H1 (cell line): ENCODE measurements around the gene EPB41L2. TPM values are rescaled to one million over a fixed set of nuclear protein-coding genes. Genes with fewer than 3 reads are reported as not detected.

Source experiments
- CTCF ChIA-PET: fragments of 300-600 bp; sonication (Branson Sonifier 250); formaldehyde crosslinking; loops from one replicate; lab custom pipeline; 2021; ENCODE audit not compliant: partially characterized antibody; lab: Charles Lee
- POLR2A ChIA-PET: fragments of 300-600 bp; sonication (Branson Sonifier 250); formaldehyde crosslinking; loops from one replicate; lab custom pipeline; 2021; ENCODE audit warnings: inconsistent platforms; ENCODE audit not compliant: partially characterized antibody; lab: Charles Lee
- DNase-seq, 2 experiments: peaks; one replicate each; pipeline versions ENCODE4 v3.0.0 to v3.0.0-alpha.2; 2010 to 2022; ENCODE audit warnings: low spot score in 2 of 2, low read depth in 1 of 2, mixed read lengths in 1 of 2
- FAIRE-seq: peaks from 2 replicates; lab custom pipeline; 2011; peaks lifted over from hg19 to GRCh38; lab: Jason Lieb, UNC
- H2AFZ ChIP-seq: 2 replicates; pipeline ENCODE4 v1.8.1; 2012; ENCODE audit warnings: low read length, inconsistent platforms
- H2AK5ac ChIP-seq: 2 replicates; pipeline ENCODE4 v1.6.1; 2013; ENCODE audit warnings: low read depth, low read length
- H2BK120ac ChIP-seq: replicated peaks from 2 replicates; pipeline ENCODE3; 2013; ENCODE audit warnings: low read depth, low read length, inconsistent platforms
- H2BK12ac ChIP-seq: 2 replicates; pipeline ENCODE4 v1.6.1; 2013; ENCODE audit warnings: low read depth, low read length
- H2BK15ac ChIP-seq: 2 replicates; pipeline ENCODE4 v1.6.1; 2013; ENCODE audit warnings: low read length
- H2BK20ac ChIP-seq: 2 replicates; pipeline ENCODE4 v1.6.1; 2013; ENCODE audit warnings: low read length
- H2BK5ac ChIP-seq: 2 replicates; pipeline ENCODE4 v1.6.1; 2013; ENCODE audit warnings: low read depth, low read length
- H3K14ac ChIP-seq: 2 replicates; pipeline ENCODE4 v1.6.1; 2013; ENCODE audit warnings: inconsistent platforms; ENCODE audit not compliant: insufficient read length
- H3K18ac ChIP-seq: 2 replicates; pipeline ENCODE4 v1.6.1; 2013; ENCODE audit warnings: low read length; ENCODE audit errors: extremely low read depth
- H3K23ac ChIP-seq: 2 replicates; pipeline ENCODE4 v1.6.1; 2013; ENCODE audit warnings: inconsistent platforms; ENCODE audit not compliant: insufficient read length
- H3K23me2 ChIP-seq: 2 replicates; pipeline ENCODE4 v1.6.1; 2013; ENCODE audit warnings: low read depth, low read length
- H3K27ac ChIP-seq: 2 replicates; pipeline ENCODE4 v1.6.1; 2011; ENCODE audit warnings: low read depth, low read length, inconsistent platforms
- H3K27me3 ChIP-seq, 4 experiments: replicated peaks in 1 of 4; 1 replicate in 1 of 4; 2 replicates in 3 of 4; pipeline versions ENCODE4 v1.6.1 to v1.8.1; 2011 to 2013; ENCODE audit warnings: low read length in 3 of 4, mild to moderate bottlenecking in 3 of 4, inconsistent platforms in 2 of 4, mixed read lengths in 2 of 4, moderate library complexity in 1 of 4; ENCODE audit not compliant: control insufficient read depth in 3 of 4, insufficient read depth in 3 of 4; ENCODE audit errors: extremely low read depth in 1 of 4
- H3K36me3 ChIP-seq, 4 experiments: 2 replicates each; pipeline versions ENCODE4 v1.6.1 to v1.8.1; 2011 to 2013; ENCODE audit warnings: mild to moderate bottlenecking in 4 of 4, low read length in 3 of 4, moderate library complexity in 2 of 4, control low read depth in 1 of 4, inconsistent platforms in 1 of 4; ENCODE audit not compliant: insufficient read depth in 4 of 4, control insufficient read depth in 2 of 4
- H3K4ac ChIP-seq: replicated peaks from 2 replicates; pipeline ENCODE3; 2013; ENCODE audit warnings: low read length, low read depth, mixed read lengths, inconsistent platforms; ENCODE audit not compliant: insufficient read length
- H3K4me1 ChIP-seq, 4 experiments: replicated peaks in 1 of 4; 1 replicate in 1 of 4; 2 replicates in 3 of 4; pipeline versions ENCODE4 v1.6.1 to v1.8.1; 2011 to 2013; ENCODE audit warnings: low read length in 3 of 4, inconsistent platforms in 2 of 4, mixed read lengths in 1 of 4; ENCODE audit not compliant: insufficient read depth in 4 of 4, control insufficient read depth in 3 of 4
- H3K4me2 ChIP-seq, 2 experiments: 2 replicates each; pipeline versions ENCODE4 v1.6.1 to v1.8.1; 2011 to 2013; ENCODE audit warnings: low read depth in 2 of 2, low read length in 2 of 2, control low read depth in 1 of 2, inconsistent platforms in 1 of 2, mild to moderate bottlenecking in 1 of 2; ENCODE audit not compliant: insufficient read depth in 1 of 2
- H3K4me3 ChIP-seq, 4 experiments: fragments of 200-600, 300-600 bp in 1 of 4; sonication (generic), shearing (Covaris generic), sonication (Bioruptor Twin) in 1 of 4; 2 replicates each; pipeline versions ENCODE4 v1.5.1 to v1.8.1; 2011 to 2016; ENCODE audit warnings: low read length in 4 of 4, low read depth in 3 of 4, control low read depth in 2 of 4, inconsistent platforms in 2 of 4, mild to moderate bottlenecking in 2 of 4, mixed read lengths in 1 of 4, moderate library complexity in 1 of 4; ENCODE audit not compliant: insufficient read depth in 2 of 4; ENCODE audit errors: extremely low read depth in 1 of 4
- H3K56ac ChIP-seq: replicated peaks from 2 replicates; pipeline ENCODE3; 2013; ENCODE audit warnings: low read depth, mild to moderate bottlenecking, mixed read lengths, low read length, inconsistent platforms; ENCODE audit not compliant: insufficient read length
- H3K79me1 ChIP-seq: 2 replicates; pipeline ENCODE4 v1.6.1; 2013; ENCODE audit warnings: low read depth, low read length, control low read depth
- H3K79me2 ChIP-seq, 2 experiments: 2 replicates each; pipeline versions ENCODE4 v1.6.1 to v1.8.1; 2012 to 2013; ENCODE audit warnings: low read length in 2 of 2, mild to moderate bottlenecking in 2 of 2, inconsistent platforms in 1 of 2; ENCODE audit not compliant: insufficient read depth in 2 of 2, control insufficient read depth in 1 of 2
- H3K9ac ChIP-seq, 4 experiments: replicated peaks in 1 of 4; 1 replicate in 1 of 4; 2 replicates in 3 of 4; pipeline versions ENCODE4 v1.6.1 to v1.8.1; 2011 to 2013; ENCODE audit warnings: low read depth in 3 of 4, low read length in 3 of 4, control low read depth in 2 of 4, mild to moderate bottlenecking in 2 of 4, moderate library complexity in 2 of 4, inconsistent platforms in 1 of 4; ENCODE audit errors: extremely low read depth in 1 of 4
- H3K9me3 ChIP-seq, 2 experiments: 2 replicates each; pipeline versions ENCODE4 v1.6.1 to v1.8.1; 2012 to 2013; ENCODE audit warnings: mild to moderate bottlenecking in 2 of 2, moderate library complexity in 2 of 2, control low read depth in 1 of 2, inconsistent platforms in 1 of 2, low read depth in 1 of 2, low read length in 1 of 2, mixed read lengths in 1 of 2; ENCODE audit not compliant: insufficient read depth in 2 of 2
- H4K20me1 ChIP-seq, 2 experiments: replicated peaks in 1 of 2; 2 replicates each; pipeline versions ENCODE3 to v1.8.1; 2011 to 2013; ENCODE audit warnings: inconsistent platforms in 2 of 2, low read length in 2 of 2, mild to moderate bottlenecking in 1 of 2; ENCODE audit not compliant: insufficient read depth in 2 of 2, control insufficient read depth in 1 of 2
- H4K5ac ChIP-seq: 2 replicates; pipeline ENCODE4 v1.6.1; 2013; ENCODE audit warnings: low read length, low read depth, mixed read lengths, inconsistent platforms; ENCODE audit not compliant: insufficient read length
- H4K8ac ChIP-seq: 2 replicates; pipeline ENCODE4 v1.8.0; 2013; ENCODE audit warnings: mild to moderate bottlenecking, moderate library complexity, low read length, inconsistent platforms; ENCODE audit not compliant: insufficient read depth; ENCODE audit errors: extremely low read depth
- H4K91ac ChIP-seq: replicated peaks from 2 replicates; pipeline ENCODE3; 2013; ENCODE audit warnings: low read length, mixed read lengths, inconsistent platforms; ENCODE audit not compliant: insufficient read length
- GTF2F1 ChIP-seq: IDR thresholded peaks from 2 replicates; pipeline ENCODE4 v1.6.1; 2012; ENCODE audit warnings: low read depth, low read length, improper control_type of control experiment, borderline replicate concordance
- POU5F1 ChIP-seq: IDR thresholded peaks from 2 replicates; pipeline ENCODE4 v1.6.1; 2011; ENCODE audit warnings: low read depth, mild to moderate bottlenecking, low read length, moderate library complexity
- RBBP5 ChIP-seq: IDR thresholded peaks from 2 replicates; pipeline ENCODE4 v1.7.1; 2012; ENCODE audit warnings: low read depth, mild to moderate bottlenecking, inconsistent platforms, low read length, moderate library complexity, borderline replicate concordance
- RFX5 ChIP-seq: IDR thresholded peaks from 2 replicates; pipeline ENCODE4 v1.6.1; 2011; ENCODE audit warnings: low read depth, low read length, improper control_type of control experiment, borderline replicate concordance
- SAP30 ChIP-seq: fragments of 300-600 bp; sonication (generic); IDR thresholded peaks from 2 replicates; pipeline ENCODE4 v1.7.1; 2012; ENCODE audit warnings: low read length, moderate library complexity, mild to moderate bottlenecking, inconsistent platforms; ENCODE audit not compliant: insufficient read depth, insufficient replicate concordance
- SUZ12 ChIP-seq: fragments of 200-600 bp; sonication (generic); IDR thresholded peaks from 2 replicates; pipeline ENCODE4 v1.6.1; 2012; ENCODE audit warnings: mild to moderate bottlenecking, inconsistent platforms, low read length, moderate library complexity, mixed read lengths
- TBP ChIP-seq: IDR thresholded peaks from 2 replicates; pipeline ENCODE4 v1.6.1; 2011; ENCODE audit warnings: low read depth, low read length, improper control_type of control experiment
- YY1 ChIP-seq: IDR thresholded peaks from 2 replicates; pipeline ENCODE4 v1.6.1; 2011; ENCODE audit warnings: low read depth, mild to moderate bottlenecking, low read length
- WGBS, 2 experiments: shearing (Covaris generic) in 1 of 2; methylation state at CpG; one replicate each; pipeline versions ENCODE4 v1.1.6 to v1.1.7; 2013 to 2015; ENCODE audit warnings: low lambda C conversion rate in 2 of 2, mixed read lengths in 2 of 2, inconsistent platforms in 1 of 2, low coverage in 1 of 2, missing lambda C conversion rate in 1 of 2; ENCODE audit not compliant: insufficient replicate concordance in 2 of 2, insufficient coverage in 1 of 2, insufficient read length in 1 of 2; ENCODE audit errors: extremely low coverage in 1 of 2, missing lambda C conversion rate in 1 of 2; 5-methylcytosine and 5-hydroxymethylcytosine counted together
- polyA plus RNA-seq, 7 experiments: library from polyadenylated mRNA; depleted of rRNA in 3 of 7; stranded (reverse) in 5 of 7; unstranded in 2 of 7; fragments of >200 nt in 5 of 7; fragments of 200-250 nt in 2 of 7; gene quantifications; 1 replicate in 5 of 7; 2 replicates in 1 of 7; 4 replicates in 1 of 7; pipeline versions ENCODE4 v1.2.1 to v1.2.3, GENCODE V29; 2011 to 2013; ENCODE audit warnings: missing spikeins in 2 of 7, mixed read lengths in 2 of 7
- total RNA-seq: library from RNA; stranded (reverse); fragmentation: NEBNext Ultra II Directional; extraction: Animal tissue kit (Norgen Biotek cat#: 25700); gene quantifications from 2 replicates; pipeline ENCODE4 v1.2.1, GENCODE V29; 2021

EPB41L2 gene
- total and polyA plus RNA-seq, 2 of the 8 experiments (the other 6 are each of a cell fraction or from before 2014, with no cell fraction given) = 22.5 to 123 TPM

DNA sequence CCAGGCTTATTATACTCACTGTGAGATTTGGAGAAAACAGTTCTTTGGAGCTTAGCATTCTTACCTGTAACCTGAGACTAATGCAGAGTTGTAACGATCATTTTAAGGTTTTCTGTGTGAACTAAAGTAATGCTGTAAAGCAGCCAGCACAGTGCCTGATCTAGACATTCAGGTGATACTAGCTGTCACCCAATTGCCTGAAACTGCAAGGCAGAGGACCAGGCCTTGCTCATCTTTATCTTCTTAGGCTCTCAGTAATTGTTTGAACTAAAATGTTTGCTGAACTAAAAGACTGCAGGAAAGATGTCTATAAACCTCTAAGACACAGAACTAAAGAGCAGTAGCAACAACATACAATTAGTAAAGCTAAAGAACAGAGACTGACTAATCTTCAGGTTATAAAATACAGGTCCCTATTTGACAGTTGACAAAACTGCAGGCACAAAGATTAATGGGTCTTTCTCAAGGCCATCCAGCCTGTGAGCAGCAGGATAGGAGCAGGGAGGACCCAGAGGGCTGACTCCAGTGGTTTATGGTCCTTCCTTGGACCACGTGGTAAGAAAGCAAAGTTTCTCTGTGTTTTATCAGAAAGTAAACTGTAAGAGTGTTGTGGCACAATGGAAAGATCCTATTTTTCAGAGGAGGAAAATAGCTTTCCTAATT, 204.4 kb downstream of the EPB41L2 start:
- FAIRE-seq = no peak
- peaks cover 0 to 2% (median 0%) of the 10 kb centered on the region in 4 experiments; a peak in 2 of 8 replicates for H3K36me3 ChIP-seq
- H3K27me3 ChIP-seq = peaks cover 0 to 1% (median 0%) of the 10 kb centered on the region in 4 experiments; a peak in 1 of 7 replicates
- no peak overlapping the region for H2AK5ac ChIP-seq
- no peaks in the 10 kb centered on the region for H3K9me3 ChIP-seq
- no peaks in the 10 kb centered on the region for H3K23me2 ChIP-seq
- TF ChIP-seq POU5F1 (no peak), SAP30 (no peak), TBP (no peak), RFX5 (no peak), YY1 (no peak), GTF2F1 (no peak), SUZ12 (no peak), RBBP5 (no peak)
- TF ChIP-seq, all 59 proteins: peak for 0
- Histone ChIP-seq H2BK15ac (no peak overlapping the region), H3K4me1 (peaks cover 0 to 6% (median 2%) of the 10 kb centered on the region in 4 experiments; a peak in 5 of 7 replicates), H4K8ac (no peak overlapping the region), H3K23ac (no peak overlapping the region), H3K4me2 (no peak overlapping the region), H3K79me2 (no peaks in the 10 kb centered on the region), H2BK5ac (no peak overlapping the region), H3K27ac (no peak overlapping the region), H4K91ac (no peak overlapping the region), H2BK120ac (no peak overlapping the region), H3K4me3 (no peak overlapping the region), H2BK20ac (no peak overlapping the region), H3K56ac (no peak overlapping the region), H3K14ac (no peak overlapping the region), H3K4ac (no peak overlapping the region), H3K9ac (no peak overlapping the region), H3K79me1 (no peaks in the 10 kb centered on the region), H2AFZ (no peak overlapping the region), H3K18ac (no peak overlapping the region), H4K20me1 (no peaks in the 10 kb centered on the region), H2BK12ac (no peak overlapping the region), H4K5ac (no peak overlapping the region)
- POLR2A ChIA-PET = no interaction called here
- WGBS, 2 experiments = 84% methylated on average over 2 of the region's 2 CpGs; no CpG with 5 or more reads in 1 of the 2 experiments
- CTCF ChIA-PET = interaction anchor here (1.1 to 3.6 kb wide), 4 partner anchors 13 to 769 kb away, joined by 3 to 25 read pairs (median 4); partner anchors contain the start of gene MED23
- no peak for DNase-seq
